Fibroblast of villous mesenchyme (primary cell): ENCODE results near the gene PNMT. TPM values are rescaled to one million over a fixed set of nuclear protein-coding genes. Genes with fewer than 3 reads are reported as not detected.

Experiments used
- DNase-seq: peaks from one replicate; pipeline ENCODE4 v3.0.0-alpha.2; 2010; ENCODE audit warnings: low read depth
- H3K4me3 ChIP-seq: 2 replicates; pipeline ENCODE4 v1.5.1; 2011; ENCODE audit warnings: low read depth, mild to moderate bottlenecking, low read length
- CTCF ChIP-seq: IDR thresholded peaks from 2 replicates; pipeline ENCODE4 v1.5.1; 2012; ENCODE audit warnings: low read depth, mild to moderate bottlenecking, low read length; ENCODE audit not compliant: insufficient read depth
- total RNA-seq: library from RNA; depleted of rRNA; stranded (reverse); fragments of >200 nt; gene quantifications from 2 replicates; pipeline ENCODE4 v1.2.3, GENCODE V29; 2012

The PNMT gene
- total RNA-seq, 1 donor, result not detected

DNA sequence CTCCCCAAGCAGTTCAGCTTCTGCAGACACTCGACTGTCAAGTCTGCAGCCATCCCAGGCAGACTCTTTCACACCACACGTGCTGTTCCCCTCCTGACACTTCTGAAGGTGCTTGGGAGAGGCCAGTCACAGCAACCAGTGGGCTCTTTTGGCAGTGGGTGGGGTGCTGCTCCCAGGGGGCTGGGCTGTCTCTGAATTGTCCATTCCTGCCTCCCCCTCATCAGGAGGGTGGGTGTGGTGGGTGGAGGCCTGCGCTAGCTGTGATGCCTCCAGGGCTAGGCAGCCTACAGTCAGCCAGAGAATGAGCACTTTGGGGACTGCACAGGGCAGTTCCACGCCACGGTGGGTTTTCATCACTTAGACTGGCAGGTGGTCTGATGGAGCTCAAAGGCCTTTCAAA, 21.0 kb upstream of the PNMT start:
- DNase-seq, result no peak
- no peak overlapping the region for H3K4me3 ChIP-seq
- TF ChIP-seq CTCF, result no peak

DNA sequence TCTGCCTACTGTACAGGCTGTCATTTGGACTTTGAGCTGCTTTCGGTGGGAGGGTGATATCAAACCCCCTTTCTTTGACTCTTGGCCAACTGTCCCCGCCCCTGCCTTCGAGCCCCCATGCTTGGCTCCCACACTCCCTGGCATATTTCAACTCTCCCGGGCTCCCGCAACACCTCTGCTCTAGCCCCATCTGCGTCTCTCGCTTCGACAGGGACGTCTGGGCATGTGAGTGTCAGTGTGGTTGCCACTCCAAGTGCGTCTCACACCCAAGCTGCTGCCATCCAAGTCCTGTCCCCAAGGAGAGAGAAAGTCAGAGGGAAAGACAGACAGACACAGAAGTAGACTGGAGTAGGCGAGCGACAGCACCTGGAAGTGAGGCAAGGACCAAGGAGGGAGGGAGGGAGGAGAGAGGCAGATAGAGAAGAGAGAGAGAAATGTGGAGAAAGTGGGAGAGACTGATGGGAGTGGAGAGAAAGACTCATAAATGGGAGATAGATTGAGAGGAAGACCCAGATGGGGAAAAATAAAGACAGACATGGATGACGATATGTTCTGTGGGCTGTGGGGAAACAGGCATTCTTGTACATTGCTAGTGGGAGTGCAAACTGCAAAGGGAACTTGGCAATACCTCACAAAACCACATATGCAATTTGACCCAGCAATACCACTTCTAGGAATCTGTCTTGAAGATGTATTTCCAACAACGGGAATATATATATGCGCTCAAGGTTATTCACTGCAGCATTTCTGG, 19.5 kb upstream of the PNMT start:
- H3K4me3 ChIP-seq, result no peak overlapping the region
- TF ChIP-seq CTCF, result no peak
- no peak for DNase-seq

DNA sequence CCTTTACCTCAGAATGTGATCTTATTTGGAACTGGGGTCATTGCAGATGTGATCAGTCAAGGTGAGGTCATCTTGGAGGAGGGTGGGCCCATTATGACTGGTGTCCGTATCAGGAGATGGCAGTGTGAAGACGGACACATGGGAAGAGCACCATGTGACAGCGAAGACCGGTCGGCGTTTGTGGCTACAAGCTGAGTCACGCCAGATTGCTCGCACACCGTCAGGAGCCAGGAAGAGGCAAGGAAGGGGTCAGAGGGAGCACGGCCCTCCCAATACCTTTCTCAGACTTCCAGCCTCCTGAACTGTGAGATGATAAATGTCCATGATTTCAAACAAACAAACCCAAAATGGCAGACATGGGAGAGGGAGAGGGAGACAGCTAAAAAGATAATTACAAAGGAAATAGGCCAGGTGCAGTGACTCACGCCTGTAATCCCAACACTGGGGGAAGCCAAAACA, 18.1 kb upstream of the PNMT start:
- DNase-seq, result no peak
- no peak for TF ChIP-seq CTCF
- no peak overlapping the region for H3K4me3 ChIP-seq

GRCh38 chr17:39651923-39652586, 16.2 kb upstream of the PNMT start:
- DNase-seq, result no peak
- H3K4me3 ChIP-seq, result no peak overlapping the region
- no peak for TF ChIP-seq CTCF

DNA sequence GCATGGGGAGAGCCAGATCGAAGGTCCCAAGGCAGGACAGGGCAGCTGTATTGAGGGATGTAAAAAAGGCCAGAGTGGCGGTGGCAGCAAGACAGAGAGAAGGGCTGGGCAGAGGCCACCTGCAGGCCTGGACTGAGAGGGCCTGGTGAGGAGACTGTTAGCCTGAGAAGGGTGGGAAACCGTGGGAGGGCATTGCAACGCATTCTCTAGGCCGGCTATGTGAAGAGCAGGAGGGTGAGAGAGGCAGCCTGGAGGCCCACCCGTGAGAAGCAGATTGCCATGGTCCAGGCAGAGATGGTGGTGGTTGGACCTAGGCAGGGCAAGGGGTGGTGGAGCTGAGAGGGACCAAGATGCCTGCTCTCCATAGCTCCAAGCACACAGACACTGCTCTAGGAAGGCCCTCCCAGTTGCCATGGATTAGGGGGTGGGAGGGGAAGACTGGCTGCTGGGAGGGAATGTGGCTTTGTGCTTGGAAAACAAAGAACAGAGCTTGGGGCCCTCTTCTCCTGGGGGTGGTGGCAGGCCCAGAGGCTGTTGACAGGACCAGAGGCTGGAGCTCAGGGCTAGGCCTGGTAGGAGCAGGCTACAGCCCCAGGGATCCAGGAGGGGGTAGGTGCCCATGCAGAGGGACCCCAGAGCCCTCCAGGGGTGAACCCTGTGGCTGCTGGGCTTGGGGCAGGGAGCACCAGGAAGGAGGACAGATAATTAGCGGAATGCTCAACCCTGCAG, 15.5 kb upstream of the PNMT start:
- no peak for TF ChIP-seq CTCF
- H3K4me3 ChIP-seq, result no peak overlapping the region
- no peak for DNase-seq

GRCh38 chr17:39653316-39653661, 15.0 kb upstream of the PNMT start:
- DNase-seq, result no peak
- no peak for TF ChIP-seq CTCF
- H3K4me3 ChIP-seq, result no peak overlapping the region
